Stimulated activated CD8-positive, alpha-beta memory T cell treated with anti-CD3 and anti-CD28 coated beads, Interleukin-12 subunit alpha, Interleukin-12 subunit beta, amount 100 ng/mL, for 1 hour (primary cell): ENCODE measurements around the gene JARID2.

Source experiments
- DNase-seq: peaks from one replicate; pipeline ENCODE4 v3.0.0-alpha.2; 2020; ENCODE audit warnings: low read depth

The JARID2 gene

GRCh38 chr6:15440040-15440439, 194.2 kb downstream of the JARID2 start:
- DNase-seq: no peak

GRCh38 chr6:15441215-15441868, 195.5 kb downstream of the JARID2 start:
- DNase-seq: no peak

GRCh38 chr6:15441981-15442380, 196.1 kb downstream of the JARID2 start:
- DNase-seq: no peak

GRCh38 chr6:15442467-15442866, 196.6 kb downstream of the JARID2 start:
- DNase-seq: no peak

- no peak for DNase-seq
Measured at GRCh38 chr6:15443119-15443830, 197.4 kb downstream of the JARID2 start.

GRCh38 chr6:15444081-15444731, 198.3 kb downstream of the JARID2 start:
- no peak for DNase-seq

- DNase-seq: no peak
Measured at GRCh38 chr6:15444881-15445280, 199.0 kb downstream of the JARID2 start.

GRCh38 chr6:15447546-15448267, 201.8 kb downstream of the JARID2 start:
- DNase-seq: no peak

GRCh38 chr6:15449011-15449410, 203.1 kb downstream of the JARID2 start:
- DNase-seq: no peak

- no peak for DNase-seq
Measured at GRCh38 chr6:15451738-15452137, 205.9 kb downstream of the JARID2 start.

GRCh38 chr6:15452182-15452941, 206.5 kb downstream of the JARID2 start:
- DNase-seq: no peak

- no peak for DNase-seq
Measured at GRCh38 chr6:15453186-15453585, 207.3 kb downstream of the JARID2 start.

GRCh38 chr6:15453622-15454021, 207.8 kb downstream of the JARID2 start:
- no peak for DNase-seq

GRCh38 chr6:15456422-15456821, 210.6 kb downstream of the JARID2 start:
- DNase-seq: no peak

- DNase-seq: no peak
Measured at GRCh38 chr6:15457121-15457650, 211.3 kb downstream of the JARID2 start.

- no peak for DNase-seq
Measured at GRCh38 chr6:15458021-15458459, 212.2 kb downstream of the JARID2 start.

- DNase-seq: no peak
Measured at GRCh38 chr6:15460110-15460727, 214.3 kb downstream of the JARID2 start.

- no peak for DNase-seq
Measured at GRCh38 chr6:15461127-15461944, 215.5 kb downstream of the JARID2 start.

- no peak for DNase-seq
Measured at GRCh38 chr6:15462256-15462655, 216.4 kb downstream of the JARID2 start.
